Astrocyte (in vitro differentiated cells and primary cell): ENCODE data around the gene SLC35G3. TPM values are rescaled to one million over a fixed set of nuclear protein-coding genes. Genes with fewer than 3 reads are reported as not detected.
"Not testable (repeated sequence)": the region's sequence is repeated elsewhere in the genome, so short reads cannot be mapped to it uniquely, and the experiment has no call there.

ENCODE experiments used
- DNase-seq: peaks from one replicate; pipeline ENCODE4 v3.0.0-alpha.2; 2010; ENCODE audit warnings: low read depth
- FAIRE-seq: peaks from 2 replicates; lab custom pipeline; 2011; peaks lifted over from hg19 to GRCh38; lab: Jason Lieb, UNC
- H2AFZ ChIP-seq: 2 replicates; pipeline ENCODE4 v1.6.0; 2012; ENCODE audit warnings: low read depth, low read length, inconsistent platforms
- H3K27ac ChIP-seq: 2 replicates; pipeline ENCODE4 v1.5.1; 2011; ENCODE audit warnings: low read depth, low read length, inconsistent platforms
- H3K27me3 ChIP-seq: 2 replicates; pipeline ENCODE4 v1.6.0; 2011; ENCODE audit warnings: low read length, inconsistent platforms; ENCODE audit not compliant: insufficient read depth
- H3K36me3 ChIP-seq: 2 replicates; pipeline ENCODE4 v1.5.1; 2011; ENCODE audit warnings: low read length, inconsistent platforms; ENCODE audit not compliant: insufficient read depth
- H3K4me1 ChIP-seq: 2 replicates; pipeline ENCODE4 v1.5.1; 2011; ENCODE audit warnings: low read length, inconsistent platforms; ENCODE audit not compliant: insufficient read depth
- H3K4me2 ChIP-seq: 2 replicates; pipeline ENCODE4 v1.6.0; 2012; ENCODE audit warnings: low read length, inconsistent platforms
- H3K4me3 ChIP-seq: 2 replicates; pipeline ENCODE4 v1.5.1; 2011; ENCODE audit warnings: low read depth, mild to moderate bottlenecking, low read length, inconsistent platforms; ENCODE audit not compliant: insufficient read depth
- H3K79me2 ChIP-seq: 2 replicates; pipeline ENCODE4 v1.6.0; 2012; ENCODE audit warnings: mild to moderate bottlenecking, low read length, inconsistent platforms; ENCODE audit not compliant: insufficient read depth
- H3K9ac ChIP-seq: 2 replicates; pipeline ENCODE4 v1.6.0; 2012; ENCODE audit warnings: mild to moderate bottlenecking, low read length, inconsistent platforms
- H3K9me3 ChIP-seq: 2 replicates; pipeline ENCODE4 v1.5.1; 2012; ENCODE audit warnings: low read depth, mild to moderate bottlenecking, low read length, inconsistent platforms; ENCODE audit not compliant: insufficient read depth
- H4K20me1 ChIP-seq: 2 replicates; pipeline ENCODE4 v1.6.0; 2012; ENCODE audit warnings: low read length, inconsistent platforms; ENCODE audit not compliant: insufficient read depth
- H3K27ac Mint-ChIP-seq: one replicate; pipeline ENCODE4 v1.8.0; 2021; ENCODE audit warnings: mild to moderate bottlenecking, mixed read lengths; ENCODE audit not compliant: unreplicated experiment
- H3K27me3 Mint-ChIP-seq: one replicate; pipeline ENCODE4 v1.8.0; 2021; ENCODE audit warnings: low read depth, mixed read lengths; ENCODE audit not compliant: unreplicated experiment
- H3K36me3 Mint-ChIP-seq: one replicate; pipeline ENCODE4 v1.8.0; 2021; ENCODE audit warnings: low read depth, mixed read lengths; ENCODE audit not compliant: unreplicated experiment
- H3K4me1 Mint-ChIP-seq: one replicate; pipeline ENCODE4 v1.8.0; 2021; ENCODE audit warnings: low read depth, mixed read lengths; ENCODE audit not compliant: unreplicated experiment
- H3K4me3 Mint-ChIP-seq: one replicate; pipeline ENCODE4 v1.8.0; 2021; ENCODE audit warnings: mild to moderate bottlenecking, moderate library complexity, mixed read lengths; ENCODE audit not compliant: unreplicated experiment
- H3K9me3 Mint-ChIP-seq: one replicate; pipeline ENCODE4 v1.8.0; 2021; ENCODE audit warnings: mild to moderate bottlenecking, mixed read lengths; ENCODE audit not compliant: unreplicated experiment
- CTCF ChIP-seq: IDR thresholded peaks from 2 replicates; pipeline ENCODE4 v1.5.1; 2011; ENCODE audit warnings: low read depth, mild to moderate bottlenecking, inconsistent platforms, low read length, moderate library complexity; ENCODE audit not compliant: insufficient read depth
- EZH2 ChIP-seq: IDR thresholded peaks from 2 replicates; pipeline ENCODE4 v1.6.1; 2012; ENCODE audit warnings: mild to moderate bottlenecking, low read length, inconsistent platforms; ENCODE audit not compliant: insufficient read depth
- total RNA-seq: library from RNA; stranded (reverse); gene quantifications from 2 replicates; pipeline ENCODE4 v1.2.1, GENCODE V29; 2021

Gene SLC35G3
- total RNA-seq, 1 donor from 2014 or later, result not detected

- DNase-seq (no peak), FAIRE-seq (no peak)
- no peak overlapping the region for H2AFZ ChIP-seq
- H3K4me2 ChIP-seq, result no peak overlapping the region
- H3K27me3 ChIP-seq, result peaks cover 4% of the 10 kb centered on the region
- Mint-ChIP-seq H3K27ac (no peak overlapping the region), H3K4me1 (peaks cover 13% of the 10 kb centered on the region), H3K36me3 (peaks cover 2% of the 10 kb centered on the region), H3K4me3 (no peak overlapping the region), H3K9me3 (no peaks in the 10 kb centered on the region), H3K27me3 (peaks cover 12% of the 10 kb centered on the region)
- no peaks in the 10 kb centered on the region for H4K20me1 ChIP-seq
- H3K79me2 ChIP-seq, result no peaks in the 10 kb centered on the region
- TF ChIP-seq CTCF (no peak), EZH2 (no peak)
- H3K4me1 ChIP-seq, result no peaks in the 10 kb centered on the region
- H3K9ac ChIP-seq, result no peak overlapping the region
- no peak overlapping the region for H3K4me3 ChIP-seq
- no peaks in the 10 kb centered on the region for H3K36me3 ChIP-seq
- no peaks in the 10 kb centered on the region for H3K9me3 ChIP-seq
- no peak overlapping the region for H3K27ac ChIP-seq
Measured at GRCh38 chr17:35235917-35236316, 41.7 kb upstream of the SLC35G3 start.

GRCh38 chr17:35235289-35235688 lies 41.1 kb upstream of the SLC35G3 start:
- H3K27ac ChIP-seq, result no peak overlapping the region
- H3K9me3 ChIP-seq, result no peaks in the 10 kb centered on the region
- no peak overlapping the region for H3K9ac ChIP-seq
- H4K20me1 ChIP-seq, result no peaks in the 10 kb centered on the region
- no peaks in the 10 kb centered on the region for H3K79me2 ChIP-seq
- peaks cover 4% of the 10 kb centered on the region for H3K27me3 ChIP-seq
- no peaks in the 10 kb centered on the region for H3K9me3 Mint-ChIP-seq
- H3K27me3 Mint-ChIP-seq, result peaks cover 12% of the 10 kb centered on the region
- no peak for TF ChIP-seq EZH2
- TF ChIP-seq CTCF, result no peak
- no peaks in the 10 kb centered on the region for H3K4me1 ChIP-seq
- DNase-seq, result no peak
- H3K27ac Mint-ChIP-seq, result no peak overlapping the region
- H3K4me3 Mint-ChIP-seq, result no peak overlapping the region
- peaks cover 13% of the 10 kb centered on the region for H3K4me1 Mint-ChIP-seq
- H2AFZ ChIP-seq, result no peak overlapping the region
- no peak overlapping the region for H3K4me3 ChIP-seq
- FAIRE-seq, result no peak
- H3K36me3 ChIP-seq, result no peaks in the 10 kb centered on the region
- H3K36me3 Mint-ChIP-seq, result peaks cover 2% of the 10 kb centered on the region
- H3K4me2 ChIP-seq, result no peak overlapping the region

- H3K4me1 ChIP-seq, H3K27me3 ChIP-seq, H3K27ac Mint-ChIP-seq, H3K9me3 Mint-ChIP-seq, DNase-seq, H4K20me1 ChIP-seq, FAIRE-seq, H3K79me2 ChIP-seq, H3K36me3 Mint-ChIP-seq, H3K4me2 ChIP-seq, H3K27ac ChIP-seq, H3K4me1 Mint-ChIP-seq, H3K9me3 ChIP-seq, H3K4me3 Mint-ChIP-seq, H2AFZ ChIP-seq, H3K36me3 ChIP-seq, H3K9ac ChIP-seq, H3K4me3 ChIP-seq: not testable (repeated sequence)
- peaks cover 12% of the 10 kb centered on the region for H3K27me3 Mint-ChIP-seq
Measured at GRCh38 chr17:35234315-35234714, 40.1 kb upstream of the SLC35G3 start.
